ENCODE measurements around the gene PMP22.

- TF ChIP-seq CTCF (optimal IDR thresholded peaks at IDR 0.05 in 1 of 3, IDR thresholded peaks at IDR 0.05 in 1 of 3, conservative IDR thresholded peaks at IDR 0.05 in 1 of 3; ENCODE audit: extremely low read depth in 1 of 3, insufficient read depth in 2 of 3, low read length in 3 of 3) (no peak), EZH2 (IDR thresholded peaks at IDR 0.05; ENCODE audit: low read length) (no peak)
Observed at GRCh38 chr17:15240644-15241043, 24.5 kb downstream of the PMP22 start.
